ENCODE results near the gene MRPS22. TPM values are rescaled to one million over a fixed set of nuclear protein-coding genes. Genes with fewer than 3 reads are reported as not detected.

Gene MRPS22
- total RNA-seq, 1 experiment from 2014 or later, result 45.7 TPM

DNA sequence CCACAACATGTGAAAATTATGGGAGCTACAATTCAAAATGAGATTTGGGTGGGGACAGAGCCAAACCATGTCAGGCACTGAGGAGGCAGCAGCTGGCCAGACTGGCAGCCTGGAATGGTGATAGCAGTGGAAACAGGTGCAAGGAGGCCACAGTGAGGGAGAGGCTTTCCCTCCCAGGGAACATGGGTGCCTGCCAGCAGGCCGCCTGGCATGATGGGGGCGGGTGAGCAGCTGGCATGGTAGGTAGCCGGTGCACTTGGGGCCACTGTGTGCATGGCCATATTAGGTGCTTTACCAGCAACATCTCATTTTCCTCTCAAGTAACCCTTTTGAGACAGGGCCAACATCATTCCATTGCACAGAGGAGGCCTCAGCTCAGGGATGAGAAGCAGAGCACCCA lies 18.3 kb upstream of the MRPS22 start:
- no peak for DNase-seq
- no peaks in the 10 kb centered on the region for H3K79me1 ChIP-seq (ENCODE audit: insufficient read depth, low read depth, low read length, poor library complexity, severe bottlenecking)
- H3K14ac ChIP-seq (ENCODE audit: insufficient read depth, low read length), result no peak overlapping the region
- no peak overlapping the region for H2BK15ac ChIP-seq (ENCODE audit: low read depth, low read length)
- H3K27me3 Mint-ChIP-seq (ENCODE audit: low read depth), result peaks cover 47% of the 10 kb centered on the region
- H3K27ac Mint-ChIP-seq, result no peak overlapping the region
- H2BK12ac ChIP-seq (ENCODE audit: insufficient read length, low read depth, low read length), result no peak overlapping the region
- no peaks in the 10 kb centered on the region for H4K20me1 ChIP-seq (ENCODE audit: control insufficient read depth, insufficient read depth, insufficient read length)
- H2AFZ ChIP-seq (ENCODE audit: low read length), result no peak overlapping the region
- no peak overlapping the region for H4K91ac ChIP-seq (ENCODE audit: insufficient read length, low read depth, low read length)
- TF ChIP-seq, protein P1, sequence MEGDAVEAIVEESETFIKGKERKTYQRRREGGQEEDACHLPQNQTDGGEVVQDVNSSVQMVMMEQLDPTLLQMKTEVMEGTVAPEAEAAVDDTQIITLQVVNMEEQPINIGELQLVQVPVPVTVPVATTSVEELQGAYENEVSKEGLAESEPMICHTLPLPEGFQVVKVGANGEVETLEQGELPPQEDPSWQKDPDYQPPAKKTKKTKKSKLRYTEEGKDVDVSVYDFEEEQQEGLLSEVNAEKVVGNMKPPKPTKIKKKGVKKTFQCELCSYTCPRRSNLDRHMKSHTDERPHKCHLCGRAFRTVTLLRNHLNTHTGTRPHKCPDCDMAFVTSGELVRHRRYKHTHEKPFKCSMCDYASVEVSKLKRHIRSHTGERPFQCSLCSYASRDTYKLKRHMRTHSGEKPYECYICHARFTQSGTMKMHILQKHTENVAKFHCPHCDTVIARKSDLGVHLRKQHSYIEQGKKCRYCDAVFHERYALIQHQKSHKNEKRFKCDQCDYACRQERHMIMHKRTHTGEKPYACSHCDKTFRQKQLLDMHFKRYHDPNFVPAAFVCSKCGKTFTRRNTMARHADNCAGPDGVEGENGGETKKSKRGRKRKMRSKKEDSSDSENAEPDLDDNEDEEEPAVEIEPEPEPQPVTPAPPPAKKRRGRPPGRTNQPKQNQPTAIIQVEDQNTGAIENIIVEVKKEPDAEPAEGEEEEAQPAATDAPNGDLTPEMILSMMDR (conservative IDR thresholded peaks at IDR 0.05), result no peak
- no peaks in the 10 kb centered on the region for H3K4me1 ChIP-seq (ENCODE audit: insufficient read depth, low read length)
- H2BK5ac ChIP-seq (ENCODE audit: insufficient read length, low read length), result no peak overlapping the region
- H3K56ac ChIP-seq (ENCODE audit: insufficient read length, low read depth, low read length), result no peak overlapping the region
- no peak overlapping the region for H2BK20ac ChIP-seq (ENCODE audit: low read depth, low read length, poor library complexity, severe bottlenecking)
- no peak overlapping the region for H3T11ph ChIP-seq (ENCODE audit: low read length)
- no peaks in the 10 kb centered on the region; the same call in 1 of the 2 replicates for H3K27me3 ChIP-seq (ENCODE audit: insufficient read depth, low read length)
- no peak overlapping the region for H2BK120ac ChIP-seq (ENCODE audit: low read depth, low read length, poor library complexity, severe bottlenecking)
- no CpG with 5 or more reads among the region's 3 CpGs for WGBS (ENCODE audit: extremely low coverage, insufficient read length, low lambda C conversion rate)
- H3K79me2 ChIP-seq (ENCODE audit: insufficient read depth, low read length), result no peaks in the 10 kb centered on the region
- H3K9ac ChIP-seq (ENCODE audit: extremely low read depth, insufficient read length, low read length), result no peak overlapping the region
- no peak overlapping the region for H3K23ac ChIP-seq (ENCODE audit: insufficient read length, low read depth, low read length)
- no peak overlapping the region for H3K4me3 Mint-ChIP-seq
- no peak overlapping the region for H4K8ac ChIP-seq (replicated peaks; ENCODE audit: insufficient read length, low read depth, low read length)
- no peak overlapping the region for H4K5ac ChIP-seq (ENCODE audit: insufficient read length, low read depth, low read length)
- H3K36me3 Mint-ChIP-seq (ENCODE audit: insufficient read depth in 1 of 3, low read depth in 3 of 3), result no peaks in the 10 kb centered on the region
- no peak overlapping the region for H3K27ac ChIP-seq (ENCODE audit: insufficient read length, low read depth, low read length)
- H3K9me3 Mint-ChIP-seq, result no peaks in the 10 kb centered on the region; a peak in 1 of 5 replicates
- no peaks in the 10 kb centered on the region for H3K9me3 ChIP-seq (ENCODE audit: control insufficient read depth, low read depth, low read length)
- no peak overlapping the region for H3K4me2 ChIP-seq (ENCODE audit: insufficient read depth, insufficient read length, low read length)
- H3K4me1 Mint-ChIP-seq, result peaks cover 3 to 4% of the 10 kb centered on the region in 2 experiments; a peak in 3 of 4 replicates
- H3K18ac ChIP-seq (ENCODE audit: insufficient read length, low read depth, low read length), result no peak overlapping the region
- H2AK5ac ChIP-seq (ENCODE audit: insufficient read length, low read length), result no peak overlapping the region
- H3K23me2 ChIP-seq (ENCODE audit: insufficient read length, low read depth, low read length, poor library complexity, severe bottlenecking), result no peaks in the 10 kb centered on the region
- H3K4ac ChIP-seq (ENCODE audit: low read depth, low read length), result no peak overlapping the region

All from H9 (cell line).